ENCODE measurements around the gene NBL1.

GRCh38 chr1:19656134-19656779 is 12.1 kb downstream of the NBL1 start:
- TF ChIP-seq CTCF (IDR thresholded peaks at IDR 0.05) (no peak), POLR2A (IDR thresholded peaks at IDR 0.05) (no peak)
